K562 treated with DMSO at 1 percent for 24 hours (cell line): Measurements from ENCODE around the gene KARS1. TPM values are rescaled to one million over a fixed set of nuclear protein-coding genes. Genes with fewer than 3 reads are reported as not detected.

ENCODE experiments used
- total RNA-seq: library from RNA; unstranded; fragments of 300-600 nt; gene quantifications from 2 replicates; pipeline ENCODE4 v1.2.3, GENCODE V29; 2022; ENCODE audit warnings: low read depth; ENCODE audit not compliant: insufficient read depth

The KARS1 gene
- total RNA-seq = 112 and 125 TPM in 2 replicates

GRCh38 chr16:75647492-75648264, at the start of gene KARS1, which contains the start of gene TERF2IP:
Gene KARS1, minus strand, starts transcription at chr16:75647665. Its CDS starts 26 bp downstream, at chr16:75647639.
Gene TERF2IP, plus strand, starts transcription at chr16:75647773. Its CDS starts 110 bp downstream, at chr16:75647883.

GRCh38 chr16:75676909-75677308, 29.4 kb upstream of the KARS1 start, which contains the start of gene CPHXL2:
Gene CPHXL2, minus strand, starts transcription at chr16:75677009. Its CDS starts 10 bp downstream, at chr16:75676999.

GRCh38 chr16:75622761-75623605, 24.5 kb downstream of the KARS1 start, which contains the start of gene ADAT1:
Gene ADAT1, minus strand, starts transcription at chr16:75623281. Its CDS starts 2,482 bp downstream, at chr16:75620799.

Other genes with a start within 250 kb of the KARS1 start
- gene CFDP1, start 214.2 kb downstream of the KARS1 start, total RNA-seq = 16.5 and 21.6 TPM in 2 replicates
- 19.0 and 21.7 TPM in 2 replicates for gene TMEM170A, start 183.0 kb downstream of the KARS1 start, total RNA-seq
- not detected in 2 replicates for gene CHST6, start 152.2 kb downstream of the KARS1 start, total RNA-seq
- not detected in 2 replicates for gene CHST5, start 111.6 kb downstream of the KARS1 start, total RNA-seq
- gene TMEM231, start 91.4 kb downstream of the KARS1 start, total RNA-seq = 9.0 and 10.7 TPM in 2 replicates
- 165 and 183 TPM in 2 replicates for gene GABARAPL2, start 81.3 kb downstream of the KARS1 start, total RNA-seq
- 31.7 and 35.8 TPM in 2 replicates for gene ADAT1, start 24.4 kb downstream of the KARS1 start, total RNA-seq
- 105 and 107 TPM in 2 replicates for gene TERF2IP, start 108 bp upstream of the KARS1 start, total RNA-seq
- not detected in 2 replicates for gene CPHXL2, start 29.3 kb upstream of the KARS1 start, total RNA-seq
- gene DUXB, start 53.8 kb upstream of the KARS1 start, total RNA-seq = not detected in 2 replicates
- gene CPHXL, start 78.8 kb upstream of the KARS1 start, total RNA-seq = not detected in 2 replicates